Measurements from ENCODE around the gene HINT2.

HINT2 gene

DNA sequence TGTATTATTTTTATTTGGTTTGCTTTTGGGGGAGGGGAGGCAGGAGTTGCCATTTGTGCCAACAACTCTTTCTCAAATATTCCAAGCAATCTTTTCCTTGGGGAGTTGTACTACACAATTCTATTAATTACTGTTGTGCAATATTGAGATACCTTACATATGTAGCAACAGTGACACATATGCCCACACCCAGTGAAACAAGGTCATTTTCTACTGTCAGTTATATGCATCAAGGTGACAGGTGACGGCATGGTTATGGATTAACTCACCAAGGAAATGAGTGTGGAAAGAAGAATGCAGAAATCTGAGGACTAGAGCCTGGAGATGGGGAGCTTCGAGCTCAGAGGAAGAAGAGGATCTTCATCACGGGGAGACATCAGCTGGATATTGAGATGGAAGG, 42.9 kb downstream of the HINT2 start:
- no peak for DNase-seq

DNA sequence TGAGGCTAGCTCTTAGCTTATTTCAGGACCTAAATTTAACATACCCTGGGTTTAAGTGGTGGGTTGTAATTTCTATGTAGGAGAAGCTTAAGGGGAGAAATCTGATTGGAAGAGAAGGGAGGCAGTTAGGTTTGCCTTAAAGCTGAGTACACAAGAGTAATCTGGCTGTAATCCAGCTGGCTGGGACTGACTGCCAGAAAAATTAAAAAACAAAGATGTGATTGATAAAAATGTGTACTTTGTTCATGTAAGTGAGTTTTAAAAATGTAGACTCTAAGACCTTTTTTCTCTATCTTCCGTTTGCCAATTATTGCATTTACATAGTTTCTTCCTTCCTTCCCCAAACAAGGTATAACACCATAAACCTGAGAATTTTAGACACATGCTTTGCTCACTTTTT, 43.3 kb downstream of the HINT2 start:
- no peak for DNase-seq

DNA sequence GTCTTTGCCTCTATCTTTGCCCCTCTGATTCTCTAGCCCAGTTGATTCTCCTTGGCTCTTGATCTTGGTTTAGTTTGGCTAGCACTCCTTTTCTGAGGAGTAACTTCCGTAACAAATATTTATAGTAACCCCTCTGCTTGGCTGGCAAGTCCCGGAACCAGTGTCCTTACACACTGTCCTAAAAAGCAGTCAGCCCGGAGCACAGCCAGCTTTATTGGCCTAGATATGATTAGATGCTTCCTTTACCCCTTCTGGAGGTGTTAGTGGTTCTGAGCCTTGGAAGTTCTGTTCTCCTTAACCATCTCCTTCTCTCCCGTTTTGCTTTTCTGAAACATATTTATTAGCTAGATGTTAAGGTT, 43.8 kb downstream of the HINT2 start:
- DNase-seq, result no peak

DNA sequence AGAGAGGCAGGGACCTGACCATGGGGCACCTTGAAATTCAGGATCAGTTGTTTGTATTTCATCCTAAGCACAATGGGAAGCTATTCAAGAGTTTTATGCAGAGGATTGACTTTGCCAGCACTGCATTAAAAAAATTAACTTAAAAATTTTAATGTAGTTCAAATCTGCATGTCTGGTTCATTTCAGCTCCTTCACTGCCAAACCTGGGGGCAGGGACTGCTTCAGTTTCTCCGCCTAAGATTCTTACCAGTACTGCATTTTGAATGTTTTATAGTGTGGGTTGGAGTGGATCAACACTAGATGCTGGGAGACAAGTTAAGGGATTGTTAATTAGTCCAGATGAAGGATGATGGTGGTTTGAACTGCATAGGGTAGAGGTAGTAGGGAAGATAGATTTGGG, 45.1 kb downstream of the HINT2 start:
- DNase-seq, result no peak

DNA sequence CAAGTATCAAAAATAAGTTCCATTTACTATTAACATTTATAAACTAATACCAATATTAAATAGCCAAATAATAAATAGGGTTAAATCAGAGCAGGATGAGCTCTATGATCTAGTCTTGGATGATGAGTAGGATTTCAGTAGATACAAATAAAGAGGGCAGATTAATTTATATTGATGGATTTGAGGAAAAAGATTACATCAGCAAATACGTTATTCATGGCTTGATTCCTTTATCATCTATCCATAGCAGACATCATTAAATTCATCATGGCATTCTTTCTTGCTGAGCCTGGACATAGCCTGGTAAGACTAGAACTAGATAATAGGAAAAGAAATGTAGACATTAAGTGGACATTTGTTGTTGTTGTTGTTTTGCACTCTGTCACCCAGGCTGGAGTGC, 47.4 kb downstream of the HINT2 start:
- no peak for DNase-seq

DNA sequence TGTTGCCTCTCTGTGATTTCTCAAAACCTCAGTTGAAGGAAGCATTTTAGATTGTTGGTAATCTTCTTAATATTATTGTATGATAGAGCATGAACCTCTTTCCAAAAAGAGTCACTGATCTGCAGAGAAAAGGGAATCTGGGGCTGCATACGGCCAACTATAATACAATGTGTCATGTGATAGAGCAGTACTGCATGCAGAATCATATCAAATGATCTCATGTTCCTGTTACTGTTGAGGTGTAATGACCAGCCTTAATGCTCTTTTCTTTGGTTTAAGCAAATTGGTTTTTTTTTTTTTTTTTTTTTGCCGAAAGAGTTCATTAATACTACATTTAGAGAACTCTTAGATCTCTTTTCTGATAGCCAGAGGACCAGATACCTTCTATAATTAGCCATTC, 47.8 kb downstream of the HINT2 start:
- DNase-seq, result no peak

DNA sequence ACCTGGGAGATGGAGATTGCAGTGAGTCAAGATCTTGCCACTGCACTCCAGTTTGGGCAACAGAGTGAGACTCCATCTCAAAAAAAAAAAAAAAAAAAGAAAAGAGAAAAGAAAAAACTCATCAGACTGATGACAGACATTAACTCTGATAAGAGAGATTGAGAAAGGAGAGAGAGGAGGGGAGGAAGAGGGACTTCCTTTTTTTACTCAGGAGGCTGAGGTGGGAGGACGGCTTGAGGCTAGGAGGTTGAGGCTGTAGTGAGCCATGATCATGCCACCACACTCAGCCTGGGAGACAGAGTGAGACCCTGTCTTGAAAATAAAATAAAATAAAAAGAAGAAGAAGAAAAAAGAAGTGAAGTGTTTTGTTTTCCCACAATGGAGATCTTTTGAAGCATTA, 51.0 kb downstream of the HINT2 start:
- DNase-seq, result no peak

DNA sequence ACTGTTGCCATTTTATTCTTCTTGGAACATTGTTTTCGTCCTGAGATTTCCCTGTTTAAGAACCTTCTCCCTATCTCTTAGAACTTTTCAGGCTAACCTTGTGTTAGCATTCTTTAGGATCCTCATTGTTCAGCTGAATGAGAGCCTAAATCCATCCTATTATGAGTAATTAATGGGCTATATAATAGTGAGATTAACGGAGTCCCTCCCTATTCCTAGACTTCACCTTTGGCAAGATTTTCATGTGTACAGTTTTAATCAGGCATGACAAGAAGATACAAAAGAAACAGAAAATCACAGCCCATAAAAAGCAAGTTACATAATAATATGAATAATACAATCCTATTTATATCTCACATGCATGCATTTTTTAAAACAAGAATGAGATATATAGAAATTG, 51.7 kb downstream of the HINT2 start:
- DNase-seq, result no peak
